H54 (cell line): ENCODE results near the gene RCC1.
A peak's percentile ranks its signal among the peaks of the same experiment; 100 is the strongest.
"Not testable (repeated sequence)": the region's sequence is repeated elsewhere in the genome, so short reads cannot be mapped to it uniquely, and the experiment has no call there.

Experiments used
- DNase-seq: peaks from one replicate; pipeline ENCODE4 v3.0.0; 2011; ENCODE audit warnings: low spot score, mixed read lengths; ENCODE audit not compliant: insufficient read length
- FAIRE-seq: peaks from 3 replicates; lab custom pipeline; 2011; peaks lifted over from hg19 to GRCh38; lab: Jason Lieb, UNC
- POLR2A ChIP-seq: IDR thresholded peaks from 2 replicates; pipeline ENCODE4 v1.6.1; 2011; ENCODE audit warnings: low read depth, mild to moderate bottlenecking, low read length

The RCC1 gene

GRCh38 chr1:28545246-28545628 is 39.4 kb downstream of the RCC1 start:
- FAIRE-seq (no peak), DNase-seq (no peak)

GRCh38 chr1:28548318-28548717 is 42.5 kb downstream of the RCC1 start:
- TF ChIP-seq POLR2A, result no peak
- no peak for FAIRE-seq
- DNase-seq, result no peak

More at GRCh38 chr1:28545246-28545628, 39.4 kb downstream of the RCC1 start:
- TF ChIP-seq POLR2A, result no peak

- TF ChIP-seq POLR2A, result no peak
Measured at GRCh38 chr1:28551381-28551780, 45.5 kb downstream of the RCC1 start.

GRCh38 chr1:28552758-28553663 is 47.2 kb downstream of the RCC1 start, which contains the start of gene TRNAU1AP:
TRNAU1AP (plus strand) TSS chr1:28553085; CDS start chr1:28553111, 26 bp downstream.
- FAIRE-seq, result peak; percentile 23
- TF ChIP-seq POLR2A, result no peak; the same call in 1 of the 2 replicates

More at GRCh38 chr1:28551381-28551780, 45.5 kb downstream of the RCC1 start:
- FAIRE-seq (no peak), DNase-seq (no peak)

GRCh38 chr1:28560886-28561285 is 55.0 kb downstream of the RCC1 start:
- FAIRE-seq (no peak), DNase-seq (no peak)
- no peak for TF ChIP-seq POLR2A

More at GRCh38 chr1:28552758-28553663, 47.2 kb downstream of the RCC1 start, which contains the start of gene TRNAU1AP:
- peak; percentile 78 for DNase-seq

DNA sequence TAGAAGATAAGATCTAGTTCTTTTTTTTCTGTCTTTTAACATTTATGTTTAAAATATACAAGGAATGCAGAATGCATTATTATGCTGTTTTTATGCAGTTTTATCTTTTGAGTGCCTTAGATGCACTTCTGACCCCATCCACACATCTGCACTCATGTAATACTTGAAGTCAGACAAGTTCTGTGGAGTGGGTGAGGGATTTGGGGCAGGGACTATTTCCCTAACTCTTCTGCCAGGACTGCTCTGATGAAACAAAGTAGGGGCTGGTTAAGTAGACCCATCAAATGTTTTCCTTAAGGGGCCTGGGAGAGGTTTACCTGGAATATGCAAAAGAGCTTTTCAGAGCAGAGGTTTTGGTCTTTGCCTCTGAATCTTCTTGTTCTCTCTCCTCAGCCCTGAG is 58.5 kb downstream of the RCC1 start:
- FAIRE-seq (no peak), DNase-seq (no peak)
- TF ChIP-seq POLR2A, result no peak

GRCh38 chr1:28565040-28565439 is 59.2 kb downstream of the RCC1 start:
- DNase-seq (no peak), FAIRE-seq (no peak)
- TF ChIP-seq POLR2A, result no peak

DNA sequence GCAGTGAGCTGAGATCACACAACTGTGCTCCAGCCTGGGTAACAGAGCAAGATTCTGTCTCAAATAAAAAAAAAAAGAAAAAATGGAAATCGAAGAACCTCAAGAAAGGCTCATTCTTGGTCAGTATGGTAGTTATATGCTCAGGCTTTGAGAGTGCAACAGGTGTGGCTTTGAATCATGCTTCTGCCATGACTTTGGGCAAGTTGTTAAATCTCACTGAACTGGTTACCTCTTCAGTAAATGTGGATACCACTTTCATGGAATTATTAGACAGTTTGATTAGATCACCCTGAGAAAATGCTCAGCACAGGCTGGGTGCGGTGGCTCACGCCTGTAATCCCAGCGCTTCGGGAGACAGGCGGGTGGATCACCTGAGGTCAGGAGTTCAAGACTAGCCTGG is 59.9 kb downstream of the RCC1 start:
- no peak for TF ChIP-seq POLR2A
- no peak for DNase-seq
- FAIRE-seq, result no peak

GRCh38 chr1:28566931-28567330 is 61.1 kb downstream of the RCC1 start:
- FAIRE-seq (no peak), DNase-seq (no peak)
- TF ChIP-seq POLR2A, result no peak

GRCh38 chr1:28571911-28572310 is 66.1 kb downstream of the RCC1 start:
- TF ChIP-seq POLR2A, result no peak
- DNase-seq (no peak), FAIRE-seq (no peak)

DNA sequence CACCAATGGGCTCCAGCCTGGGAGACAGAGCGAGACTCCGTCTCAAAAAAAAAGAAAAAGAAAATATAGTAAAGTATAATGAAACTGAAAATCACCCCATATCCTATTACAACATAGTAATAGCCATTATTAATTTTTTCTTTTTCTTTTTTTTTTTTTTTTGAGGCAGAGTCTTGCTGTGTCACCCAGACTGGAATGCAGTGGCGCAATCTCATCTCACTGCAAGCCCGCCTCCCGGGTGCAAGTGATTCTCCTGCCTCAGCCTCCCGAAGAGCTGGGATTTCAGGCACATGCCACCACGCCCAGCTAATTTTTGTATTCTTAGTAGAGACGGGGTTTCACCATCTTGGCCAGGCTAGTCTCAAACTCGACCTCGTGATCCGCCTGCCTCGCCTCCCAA is 67.0 kb downstream of the RCC1 start:
- not testable (repeated sequence) for DNase-seq, FAIRE-seq

DNA sequence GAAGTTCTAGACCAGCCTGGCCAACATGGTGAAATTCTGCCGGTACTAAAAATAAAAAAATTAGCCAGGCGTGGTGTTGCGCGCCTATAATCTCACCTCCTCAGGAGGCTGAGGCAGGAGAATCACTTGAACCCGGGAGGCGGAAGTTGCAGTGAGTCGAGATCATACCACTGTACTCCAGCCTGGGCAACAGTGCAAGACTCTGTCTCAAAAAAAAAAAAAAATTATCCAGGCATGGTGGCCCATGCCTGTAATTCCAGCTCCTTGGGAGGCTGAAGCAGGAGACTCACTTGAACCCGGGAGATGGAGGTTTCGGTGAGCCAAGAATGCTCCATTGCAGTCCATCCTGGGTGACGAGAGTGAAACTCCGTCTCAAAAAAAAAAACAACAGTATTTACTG is 67.7 kb downstream of the RCC1 start:
- FAIRE-seq (no peak), DNase-seq (no peak)
- no peak for TF ChIP-seq POLR2A

DNA sequence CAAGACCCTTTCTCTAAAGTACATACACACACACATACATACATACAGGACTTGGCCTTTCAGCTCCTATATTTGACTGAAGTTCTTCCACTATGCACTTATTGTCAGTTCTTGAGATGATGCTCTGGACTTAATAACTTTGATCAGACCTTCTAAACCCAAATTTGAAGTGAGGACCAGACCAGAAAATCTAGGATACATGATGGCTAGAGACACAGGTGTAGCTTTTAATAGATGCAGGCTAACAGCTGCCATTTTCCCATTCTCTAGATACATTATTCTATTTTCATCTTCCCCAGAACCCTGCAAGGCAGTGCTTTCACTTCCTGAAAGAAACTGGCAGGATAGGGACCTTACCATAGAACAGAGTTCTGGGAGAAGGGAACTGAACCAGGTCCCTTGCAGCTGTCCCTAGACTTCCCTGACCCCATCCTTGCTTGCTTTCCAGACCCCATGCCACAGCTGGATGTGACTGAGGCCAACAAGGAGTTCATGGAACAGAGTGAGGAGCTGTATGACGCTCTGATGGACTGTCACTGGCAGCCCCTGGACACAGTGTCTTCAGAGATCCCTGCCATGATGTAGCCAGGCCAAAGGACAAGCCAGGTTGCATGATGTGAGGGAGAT is 71.3 kb downstream of the RCC1 start:
- no peak for FAIRE-seq
- TF ChIP-seq POLR2A, result no peak; the same call in 1 of the 2 replicates
- no peak for DNase-seq
